OCI-LY1 (cell line): ENCODE data around the gene KCNJ1.

ENCODE experiments used
- EZH2 ChIP-seq: fragments of 200-600 bp; sonication (generic), shearing (Covaris generic); IDR thresholded peaks from 2 replicates; pipeline ENCODE4 v1.8.0; 2017; ENCODE audit warnings: borderline replicate concordance, mixed run types, mild to moderate bottlenecking, antibody characterized with exemption, low read length, moderate library complexity, mixed read lengths
- TF ChIP-seq, protein P1 (sequence below): fragments of 200-600 bp; sonication (generic), shearing (Covaris generic); IDR thresholded peaks from 2 replicates; pipeline ENCODE4 v1.5.1; 2017; ENCODE audit warnings: mild to moderate bottlenecking, antibody characterized with exemption, low read length, moderate library complexity, mixed read lengths

- TF ChIP-seq, protein P1, sequence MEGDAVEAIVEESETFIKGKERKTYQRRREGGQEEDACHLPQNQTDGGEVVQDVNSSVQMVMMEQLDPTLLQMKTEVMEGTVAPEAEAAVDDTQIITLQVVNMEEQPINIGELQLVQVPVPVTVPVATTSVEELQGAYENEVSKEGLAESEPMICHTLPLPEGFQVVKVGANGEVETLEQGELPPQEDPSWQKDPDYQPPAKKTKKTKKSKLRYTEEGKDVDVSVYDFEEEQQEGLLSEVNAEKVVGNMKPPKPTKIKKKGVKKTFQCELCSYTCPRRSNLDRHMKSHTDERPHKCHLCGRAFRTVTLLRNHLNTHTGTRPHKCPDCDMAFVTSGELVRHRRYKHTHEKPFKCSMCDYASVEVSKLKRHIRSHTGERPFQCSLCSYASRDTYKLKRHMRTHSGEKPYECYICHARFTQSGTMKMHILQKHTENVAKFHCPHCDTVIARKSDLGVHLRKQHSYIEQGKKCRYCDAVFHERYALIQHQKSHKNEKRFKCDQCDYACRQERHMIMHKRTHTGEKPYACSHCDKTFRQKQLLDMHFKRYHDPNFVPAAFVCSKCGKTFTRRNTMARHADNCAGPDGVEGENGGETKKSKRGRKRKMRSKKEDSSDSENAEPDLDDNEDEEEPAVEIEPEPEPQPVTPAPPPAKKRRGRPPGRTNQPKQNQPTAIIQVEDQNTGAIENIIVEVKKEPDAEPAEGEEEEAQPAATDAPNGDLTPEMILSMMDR: no peak
- no peak for TF ChIP-seq EZH2
These were observed 52.0 kb downstream of the KCNJ1 start for GRCh38 chr11:128814856-128815705.
